Measurements from ENCODE around the gene SLK.

The SLK gene

DNA sequence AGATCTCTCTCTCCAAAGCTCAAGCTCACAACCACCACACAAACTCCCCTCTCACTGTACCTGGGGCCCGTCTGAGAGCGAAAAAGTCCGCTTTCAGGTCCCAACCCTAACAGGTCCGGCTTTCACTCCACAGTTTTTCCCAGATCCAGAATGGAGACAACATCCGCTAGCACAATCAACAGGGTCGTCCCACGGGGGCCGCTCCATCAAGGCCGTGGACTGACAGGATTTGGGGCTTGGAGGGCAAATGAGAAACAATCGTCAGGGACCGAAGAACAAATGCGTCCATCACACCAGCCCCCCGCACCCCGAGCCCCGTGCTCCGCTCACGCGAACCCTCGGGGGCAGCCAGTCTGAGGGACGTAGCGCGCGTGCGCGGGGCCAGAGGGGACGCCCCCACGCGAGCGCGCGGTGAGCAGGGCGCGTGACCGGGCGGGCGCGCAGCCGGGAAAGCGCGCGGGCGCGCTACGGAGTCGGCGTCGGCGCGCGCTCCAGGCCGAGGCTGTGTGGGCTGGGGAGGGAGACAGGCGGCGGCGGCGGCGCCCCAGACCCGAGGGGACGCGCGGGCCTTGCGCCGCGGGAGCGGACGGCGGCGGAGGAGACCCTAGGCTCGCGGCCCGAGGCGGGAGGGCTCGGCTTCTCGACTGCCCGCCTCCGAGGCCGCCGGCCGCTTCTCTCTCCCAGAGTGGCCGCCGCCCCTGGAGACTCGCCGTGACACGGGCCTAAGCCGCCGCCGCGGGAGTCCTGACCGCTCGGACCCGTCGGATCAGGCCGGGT lies at the start of gene SLK:
Gene SLK (plus strand): TSS at position 470 of the 777 bp plus-strand sequence. CDS start 606 bp downstream, outside the sequence.
- peak; percentile 87 for DNase-seq (ENCODE audit: low read depth)

DNA sequence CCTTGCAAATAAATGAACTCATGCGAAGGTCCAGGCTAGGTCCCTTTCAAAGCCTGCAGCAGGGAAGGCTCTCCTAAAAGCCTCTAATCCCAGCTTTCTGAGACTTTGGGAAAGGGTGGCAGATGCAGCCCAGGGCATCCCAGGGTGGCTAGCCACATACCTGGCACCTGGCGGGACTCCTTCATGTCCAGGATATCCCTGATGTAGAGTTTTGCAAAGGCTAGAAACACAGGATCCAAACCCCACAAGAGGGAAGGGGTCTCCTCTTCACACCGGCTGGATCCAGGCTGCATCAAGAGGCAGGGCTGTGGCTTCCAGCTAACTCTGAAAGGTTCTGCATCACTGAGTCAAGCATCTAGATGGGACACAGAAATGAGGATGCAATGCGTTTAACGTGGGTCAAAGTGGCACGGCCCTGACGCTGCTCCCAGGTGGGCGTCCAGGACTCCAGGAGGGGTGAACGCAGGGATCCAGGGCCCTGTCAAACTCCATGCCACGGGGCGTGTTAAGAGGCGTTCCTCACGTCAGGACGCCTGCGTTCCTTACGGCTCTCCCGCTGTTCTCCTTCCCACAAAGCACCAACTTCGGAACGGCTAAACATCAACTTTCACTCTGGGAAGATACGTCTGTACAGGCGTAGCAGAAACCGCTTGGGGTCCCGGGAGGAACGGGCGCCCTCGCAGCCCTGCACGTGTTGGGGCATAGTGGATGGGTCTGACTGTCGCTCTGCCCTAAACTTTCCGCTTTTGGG lies 49.5 kb upstream of the SLK start:
- no peak for DNase-seq (ENCODE audit: low read depth)

GRCh38 chr10:103918053-103918846 lies 48.7 kb upstream of the SLK start, which contains the start of gene STN1:
TSS of gene STN1 (minus strand) at chr10:103918184. CDS start at chr10:103917594, 590 bp downstream.
- DNase-seq (ENCODE audit: low read depth) = peak; percentile 96

DNA sequence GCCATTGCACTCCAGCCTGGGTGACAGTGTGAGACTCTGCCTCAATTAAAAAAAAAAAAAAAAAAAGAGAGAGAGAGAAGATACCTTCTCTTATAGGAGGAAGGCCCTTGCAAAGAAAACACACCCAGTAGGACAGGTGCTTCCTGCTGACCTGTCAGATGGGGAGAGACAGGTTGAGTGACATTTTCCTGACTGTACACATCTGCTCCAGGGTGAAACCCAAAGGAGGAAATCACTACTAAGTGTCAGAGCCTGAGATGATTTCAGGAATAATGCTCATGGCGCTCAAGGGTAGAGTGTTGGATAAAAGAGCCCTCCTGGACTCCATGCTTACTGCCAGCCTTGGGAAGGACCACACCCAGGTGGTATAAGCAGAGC lies 47.3 kb upstream of the SLK start:
- no peak for DNase-seq (ENCODE audit: low read depth)

GRCh38 chr10:103921248-103921647 lies 45.7 kb upstream of the SLK start:
- DNase-seq (ENCODE audit: low read depth) = no peak

DNA sequence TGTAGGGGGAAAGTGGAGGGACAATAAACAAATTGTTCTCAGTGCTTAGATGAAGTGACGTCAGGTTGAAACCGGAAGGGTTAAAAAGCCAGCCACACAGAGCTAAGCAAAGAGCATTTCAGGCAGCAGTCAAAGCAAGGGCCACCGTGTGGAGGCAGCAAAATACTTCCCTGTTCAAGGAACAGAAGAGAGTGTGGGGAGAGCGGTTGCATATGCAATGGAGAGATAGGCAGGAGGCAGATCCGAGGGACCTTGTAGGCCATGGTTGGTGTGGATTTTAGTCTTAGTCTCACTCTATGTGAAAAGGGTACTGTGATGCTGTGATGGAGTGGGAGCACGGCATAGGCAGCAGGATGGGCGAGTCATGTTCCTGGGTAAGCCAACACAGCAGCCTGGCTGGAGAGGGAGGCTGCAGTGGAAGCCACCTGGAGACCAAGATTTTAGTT lies 45.2 kb upstream of the SLK start:
- no peak for DNase-seq (ENCODE audit: low read depth)

DNA sequence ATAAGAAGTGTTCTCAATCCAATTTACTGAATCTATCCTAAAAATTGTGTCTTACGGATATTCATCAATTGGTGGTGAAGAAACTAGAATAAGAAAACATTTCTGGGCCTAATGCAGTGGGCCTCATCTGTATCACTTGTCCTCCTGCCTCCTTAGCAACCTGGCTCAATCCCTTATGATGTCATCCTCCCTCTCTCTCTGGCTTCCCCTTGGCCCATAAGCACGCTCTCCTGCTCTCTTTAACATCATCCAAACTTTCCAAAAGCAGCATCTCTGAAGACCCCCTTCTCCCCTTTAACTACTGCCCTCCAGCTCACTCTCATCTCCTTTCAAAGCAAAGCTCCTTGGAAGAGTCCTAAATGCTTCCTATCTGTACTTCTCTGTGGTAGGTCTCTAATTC lies 44.3 kb upstream of the SLK start:
- no peak for DNase-seq (ENCODE audit: low read depth)

DNA sequence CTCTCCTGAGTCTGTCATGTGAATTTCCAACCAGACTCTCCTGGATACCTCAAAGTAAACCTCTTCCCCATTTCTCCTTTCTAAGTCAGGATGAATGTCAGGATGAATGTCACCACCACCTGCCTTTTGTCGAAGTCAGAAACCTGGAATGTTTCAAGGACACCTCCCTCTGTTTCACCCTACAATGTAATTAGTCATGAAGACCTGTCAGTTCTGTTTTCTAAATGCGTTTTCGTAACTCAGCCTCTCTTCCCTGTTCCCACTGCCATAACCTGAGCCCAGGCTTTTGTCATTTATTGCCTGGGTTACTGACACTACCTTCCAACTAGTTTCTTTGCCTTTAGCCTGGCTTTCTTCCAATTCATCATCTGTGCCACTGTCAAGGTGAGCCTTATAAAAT lies 43.4 kb upstream of the SLK start:
- DNase-seq (ENCODE audit: low read depth) = no peak

DNA sequence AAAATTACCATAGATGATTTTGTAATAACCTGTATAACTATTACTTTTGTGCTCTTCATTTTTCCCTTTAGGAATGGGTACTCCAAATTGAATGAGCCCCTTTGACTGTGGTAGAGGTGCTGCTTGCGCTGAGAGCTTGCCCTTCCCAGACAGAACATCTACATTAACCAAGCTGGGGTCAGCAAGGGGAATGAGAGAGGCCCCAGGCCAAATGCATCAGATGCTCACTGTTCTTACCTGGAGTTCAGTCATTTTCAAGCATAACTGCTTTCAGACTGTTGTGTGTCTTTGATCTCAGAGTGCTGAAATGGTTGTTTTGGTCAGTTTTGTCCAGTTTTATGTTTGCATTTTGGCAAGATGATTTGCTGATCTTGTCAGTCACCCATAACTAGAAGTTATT lies 41.3 kb upstream of the SLK start:
- DNase-seq (ENCODE audit: low read depth) = no peak

GRCh38 chr10:103926722-103927319 lies 40.1 kb upstream of the SLK start:
- DNase-seq (ENCODE audit: low read depth) = no peak

GRCh38 chr10:103928784-103929183 lies 38.2 kb upstream of the SLK start:
- no peak for DNase-seq (ENCODE audit: low read depth)

DNA sequence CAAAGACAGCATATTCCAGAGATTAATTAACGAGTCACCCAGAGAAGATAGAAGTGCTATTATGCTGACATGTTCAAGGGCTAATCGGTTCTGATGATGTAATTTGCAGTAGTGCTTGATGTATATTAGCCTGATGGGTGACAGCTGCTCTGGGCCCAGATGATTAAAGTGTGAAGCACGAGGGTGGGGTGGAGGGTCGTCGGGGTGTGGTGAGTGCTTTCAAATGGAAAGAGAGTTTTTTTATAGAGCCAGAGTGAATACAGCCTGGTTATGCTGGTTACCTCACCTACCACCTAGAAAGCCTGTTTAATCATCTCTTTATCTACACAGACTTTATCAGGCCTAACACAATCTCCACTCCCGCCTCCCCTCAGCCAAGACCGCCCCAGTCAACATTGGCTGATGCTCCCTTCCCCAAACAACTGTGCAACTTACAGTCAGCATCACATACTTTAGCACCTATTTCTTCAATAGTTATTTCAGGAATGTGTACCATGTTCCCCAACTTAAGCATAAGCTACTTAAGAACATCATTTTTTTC lies 37.5 kb upstream of the SLK start:
- no peak for DNase-seq (ENCODE audit: low read depth)

DNA sequence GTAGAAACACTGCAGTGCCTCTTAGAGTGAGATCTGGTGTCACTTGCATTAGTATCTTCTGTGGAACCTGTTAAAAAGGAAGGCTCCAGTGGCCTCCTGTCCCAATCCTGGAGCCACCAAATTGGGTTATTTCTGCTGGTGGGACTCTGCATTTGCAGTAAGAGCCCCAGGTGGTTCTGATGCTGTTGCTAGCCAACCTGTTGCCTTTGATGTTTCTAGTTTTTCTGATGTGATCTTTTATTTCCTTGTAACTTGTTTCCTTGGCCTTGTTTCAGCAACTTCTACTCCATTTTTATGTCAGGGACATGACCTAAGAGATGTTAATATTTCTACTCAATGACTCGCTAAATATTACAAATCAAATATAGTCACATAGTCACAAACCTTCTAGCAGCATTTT lies 36.5 kb upstream of the SLK start:
- DNase-seq (ENCODE audit: low read depth) = no peak

DNA sequence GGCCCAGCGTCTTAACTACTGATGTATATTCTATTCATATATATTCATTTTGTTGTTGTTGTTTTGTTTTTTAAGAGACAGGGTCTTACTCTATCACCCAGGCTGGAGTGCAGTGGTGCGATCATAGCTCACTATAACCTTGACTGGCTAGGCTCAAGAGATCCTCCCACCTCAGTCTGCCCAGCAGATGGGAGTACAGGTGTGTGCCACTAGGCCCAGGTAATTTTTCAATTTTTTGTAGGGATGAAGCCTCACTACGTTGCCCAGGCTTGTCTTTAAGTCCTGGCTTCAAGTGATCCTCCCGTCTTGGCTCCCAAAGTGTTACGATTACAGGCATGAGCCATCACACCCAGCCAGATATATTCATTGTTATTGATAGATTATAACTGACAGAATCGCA lies 36.1 kb upstream of the SLK start:
- no peak for DNase-seq (ENCODE audit: low read depth)

- DNase-seq (ENCODE audit: low read depth) = no peak
Observed at GRCh38 chr10:103931603-103932002, 35.3 kb upstream of the SLK start.

DNA sequence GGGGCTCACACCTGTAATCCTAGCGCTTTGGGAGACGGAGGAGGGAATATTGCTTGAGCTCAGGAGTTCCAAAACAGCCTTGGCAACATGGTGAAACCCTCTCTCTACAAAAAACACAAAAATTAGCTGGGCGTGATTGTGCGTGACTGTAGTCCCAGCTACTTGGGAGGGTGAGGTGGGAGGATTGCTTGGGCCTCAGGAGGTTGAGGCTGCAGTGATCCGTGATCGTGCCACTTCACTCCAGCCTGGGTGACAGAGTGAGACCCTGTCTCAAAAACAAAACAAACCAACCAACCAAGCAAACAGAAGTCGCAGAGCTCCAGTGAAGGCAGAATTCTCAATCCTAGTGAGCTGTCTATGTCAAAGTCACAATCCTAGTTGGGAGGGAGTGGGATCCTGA lies 34.7 kb upstream of the SLK start:
- no peak for DNase-seq (ENCODE audit: low read depth)

GRCh38 chr10:103932971-103933370 lies 34.0 kb upstream of the SLK start:
- DNase-seq (ENCODE audit: low read depth) = no peak

DNA sequence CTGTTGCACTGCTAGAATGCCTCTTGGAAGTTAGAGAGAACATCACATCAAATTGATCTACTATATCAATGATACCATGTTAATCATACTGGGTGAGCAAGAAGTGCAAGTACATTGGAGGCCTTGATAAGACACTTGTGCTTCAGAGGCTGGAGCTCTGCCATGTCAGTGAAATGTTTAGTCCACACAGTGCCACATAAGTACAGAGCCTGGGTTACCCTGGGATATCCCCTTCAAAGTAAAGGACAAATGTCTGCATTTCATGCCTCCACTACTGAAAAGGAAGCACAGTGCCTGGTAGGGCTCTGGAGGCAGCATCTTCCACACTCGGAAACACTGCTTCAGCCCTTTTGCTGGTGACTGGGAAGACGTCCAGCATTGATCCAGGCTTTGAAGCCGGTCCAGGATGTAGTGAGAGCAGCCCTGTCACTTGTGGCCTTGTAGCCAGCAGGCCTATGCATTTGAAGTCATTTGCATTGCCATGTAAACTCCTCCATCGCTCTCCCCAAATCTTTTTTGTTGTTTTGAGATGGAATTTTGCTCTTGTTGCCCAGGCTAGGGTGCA lies 33.3 kb upstream of the SLK start:
- DNase-seq (ENCODE audit: low read depth) = no peak

DNA sequence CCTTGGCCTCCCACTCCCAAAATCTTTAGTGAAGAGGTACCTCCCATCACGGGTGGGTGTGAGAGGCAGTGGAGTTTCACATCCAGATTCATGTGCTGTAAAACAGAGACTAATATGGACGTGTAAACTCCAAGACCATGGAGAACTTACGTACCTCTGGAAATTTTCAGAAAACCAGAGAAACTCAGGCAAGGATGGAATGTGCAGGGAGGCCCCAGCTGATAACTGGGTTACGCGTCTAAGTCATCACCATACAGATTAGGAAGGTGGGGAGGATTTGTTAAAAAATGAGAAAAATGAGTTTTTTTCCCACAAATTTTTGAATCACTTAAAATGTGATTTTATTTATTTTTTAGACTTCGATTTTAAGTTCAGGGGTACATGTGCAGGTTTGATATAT lies 32.6 kb upstream of the SLK start:
- no peak for DNase-seq (ENCODE audit: low read depth)

DNA sequence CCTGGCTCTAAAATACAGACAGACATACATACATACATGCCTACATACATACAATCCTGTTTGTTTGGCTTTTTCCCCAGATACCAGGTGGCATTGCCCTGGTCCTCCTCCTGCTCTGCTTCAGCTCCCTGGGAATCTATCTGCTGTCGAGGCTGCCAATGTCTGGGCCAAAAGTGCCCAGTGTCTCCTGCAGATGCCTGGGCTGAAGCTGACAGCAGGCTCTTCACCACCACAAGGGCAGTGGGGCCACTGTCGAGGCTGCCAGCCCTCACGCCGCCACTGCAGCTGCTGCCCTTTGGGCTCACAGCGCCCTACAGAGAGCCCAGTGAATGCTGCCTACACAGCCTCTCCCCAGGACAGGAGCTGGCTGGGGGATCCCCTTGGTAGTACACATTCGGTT lies 30.9 kb upstream of the SLK start:
- no peak for DNase-seq (ENCODE audit: low read depth)

DNA sequence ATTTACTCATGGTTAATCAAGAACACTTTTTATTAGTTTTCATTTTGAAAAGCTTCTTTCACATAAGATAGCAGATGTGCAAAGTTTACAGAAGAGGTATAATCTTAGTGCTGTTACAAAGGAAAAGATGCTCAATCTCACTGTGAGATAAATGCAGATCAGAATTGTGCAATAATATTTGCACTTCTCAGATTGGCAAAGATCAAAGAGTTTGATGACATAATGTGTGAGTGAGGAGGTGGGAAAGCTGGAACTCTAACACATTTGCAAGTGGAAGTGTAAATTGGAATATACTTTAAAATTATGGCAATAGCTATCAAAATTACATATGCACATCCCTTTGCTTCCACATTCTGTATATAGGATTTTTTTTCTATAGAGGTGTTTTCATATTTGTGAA lies 27.4 kb upstream of the SLK start:
- DNase-seq (ENCODE audit: low read depth) = no peak

- DNase-seq (ENCODE audit: low read depth) = no peak
Observed at GRCh38 chr10:103941801-103942200, 25.1 kb upstream of the SLK start.

Measured in activated T-cell treated with anti-CD3 and anti-CD28 coated beads for 48 hours (primary cell).